Measurements from ENCODE around the gene OR2H1. TPM values are rescaled to one million over a fixed set of nuclear protein-coding genes. Genes with fewer than 3 reads are reported as not detected.
"Not testable (repeated sequence)": the region's sequence is repeated elsewhere in the genome, so short reads cannot be mapped to it uniquely, and the experiment has no call there.

The OR2H1 gene
- total and polyA plus RNA-seq, 10 donors: not detected

- Histone ChIP-seq H3K27ac (no peak overlapping the region), H3K27me3 (replicated peaks in 1 of 7) (peaks cover 0 to 15% (median 0%) of the 10 kb centered on the region in 7 donors), H3K4me3 (no peak overlapping the region), H3K4me1 (no peaks in the 10 kb centered on the region), H3K9me3 (peaks cover 0 to 5% (median 2%) of the 10 kb centered on the region in 8 donors), H3K36me3 (no peaks in the 10 kb centered on the region)
- no peak for DNase-seq
- TF ChIP-seq CTCF (IDR thresholded peaks at IDR 0.05 in 8 of 11, conservative IDR thresholded peaks at IDR 0.05 in 3 of 11) (no peak), POLR2A (IDR thresholded peaks at IDR 0.05) (no peak), POLR2AphosphoS5 (IDR thresholded peaks at IDR 0.05) (no peak)
- WGBS, 5 donors: 20 to 39% (median 26%) methylated on average over 2 of the region's 2 CpGs
- intact Hi-C loops (cut with DNase I; ENCODE audit: low total_unique reads): no loop called here
Measured at GRCh38 chr6:29424575-29424974, 32.4 kb upstream of the OR2H1 start.

- no peak for DNase-seq
- TF ChIP-seq POLR2AphosphoS5 (IDR thresholded peaks at IDR 0.05): no peak
- no peak for TF ChIP-seq POLR2A (IDR thresholded peaks at IDR 0.05)
- no peak for TF ChIP-seq CTCF (IDR thresholded peaks at IDR 0.05 in 8 of 11, conservative IDR thresholded peaks at IDR 0.05 in 3 of 11)
- Histone ChIP-seq H3K36me3 (no peaks in the 10 kb centered on the region), H3K9me3 (peaks cover 0 to 5% (median 2%) of the 10 kb centered on the region in 8 donors), H3K4me3 (no peak overlapping the region), H3K4me1 (no peaks in the 10 kb centered on the region), H3K27me3 (replicated peaks in 1 of 7) (peaks cover 0 to 15% (median 0%) of the 10 kb centered on the region in 7 donors), H3K27ac (no peak overlapping the region)
- intact Hi-C loops (cut with DNase I; ENCODE audit: low total_unique reads): no loop called here
- WGBS, 5 donors: 45 to 79% (median 60%) methylated on average over 1 of the region's 1 CpG
Measured at GRCh38 chr6:29425075-29425474, 31.9 kb upstream of the OR2H1 start.

GRCh38 chr6:29426654-29427053 lies 30.3 kb upstream of the OR2H1 start:
- Histone ChIP-seq H3K36me3 (no peaks in the 10 kb centered on the region), H3K4me1 (no peaks in the 10 kb centered on the region), H3K27me3 (replicated peaks in 1 of 7) (peaks cover 0 to 15% (median 0%) of the 10 kb centered on the region in 7 donors), H3K4me3 (no peak overlapping the region), H3K27ac (no peak overlapping the region), H3K9me3 (no peaks in the 10 kb centered on the region)
- TF ChIP-seq CTCF (IDR thresholded peaks at IDR 0.05 in 8 of 11, conservative IDR thresholded peaks at IDR 0.05 in 3 of 11) (no peak), POLR2A (IDR thresholded peaks at IDR 0.05) (no peak), POLR2AphosphoS5 (IDR thresholded peaks at IDR 0.05) (no peak)
- DNase-seq: no peak
- intact Hi-C loops (cut with DNase I; ENCODE audit: low total_unique reads): no loop called here
- WGBS, 5 donors: 80 to 96% (median 87%) methylated on average over 3 of the region's 3 CpGs

- WGBS, 5 donors: 73 to 80% (median 78%) methylated on average over 18 of the region's 18 CpGs
- peaks cover 0 to 21% (median 0%) of the 10 kb centered on the region in 7 donors for H3K27me3 ChIP-seq (replicated peaks in 1 of 7)
- H3K36me3 ChIP-seq; H3K27ac ChIP-seq; H3K4me3 ChIP-seq; intact Hi-C loops (cut with DNase I; ENCODE audit: low total_unique reads); H3K4me1 ChIP-seq; H3K9me3 ChIP-seq; DNase-seq: not testable (repeated sequence)
Measured at GRCh38 chr6:29436730-29437129, 20.2 kb upstream of the OR2H1 start.

GRCh38 chr6:29439006-29439405 lies 17.9 kb upstream of the OR2H1 start, which contains the start of gene OR10C1:
TSS of gene OR10C1 (plus strand) at chr6:29439306. CDS start at chr6:29440016, 710 bp downstream.
- Histone ChIP-seq H3K36me3 (no peaks in the 10 kb centered on the region), H3K27ac (no peak within 1 kb of the TSS), H3K4me3 (no peak within 1 kb of the TSS), H3K9me3 (peaks cover 0 to 6% (median 0%) of the 10 kb centered on the region in 8 donors), H3K27me3 (replicated peaks in 1 of 7) (peaks cover 0 to 21% (median 0%) of the 10 kb centered on the region in 7 donors), H3K4me1 (no peaks in the 10 kb centered on the region)
- intact Hi-C loops (cut with DNase I; ENCODE audit: low total_unique reads): no loop called here
- TF ChIP-seq CTCF (IDR thresholded peaks at IDR 0.05 in 8 of 11, conservative IDR thresholded peaks at IDR 0.05 in 3 of 11) (no peak), POLR2AphosphoS5 (IDR thresholded peaks at IDR 0.05) (no peak), POLR2A (IDR thresholded peaks at IDR 0.05) (no peak)
- DNase-seq: no peak

Data from spleen (tissue), 11 donors.